Lower lobe of right lung (tissue), 2 donors: ENCODE measurements around the gene CLCF1. TPM values are rescaled to one million over a fixed set of nuclear protein-coding genes. Genes with fewer than 3 reads are reported as not detected.
A peak's percentile ranks its signal among the peaks of the same experiment; 100 is the strongest.

Experiments
- ATAC-seq, 2 donors: fragments of 200-7000 bp; cut with Tn5 transposase; one replicate each; pipeline ENCODE4 v1.9.1; 2020 to 2022; ENCODE audit warnings: mild to moderate bottlenecking in 2 of 2, moderate library complexity in 2 of 2
- DNase-seq: peaks from one replicate; pipeline ENCODE4 v3.0.0-alpha.2; 2020
- H3K27ac ChIP-seq: fragments of 200-600 bp; one replicate; pipeline ENCODE4 v1.8.0; 2022
- H3K27me3 ChIP-seq: fragments of 200-600 bp; one replicate; pipeline ENCODE4 v1.8.0; 2022; ENCODE audit warnings: low read depth
- H3K36me3 ChIP-seq: fragments of 200-600 bp; one replicate; pipeline ENCODE4 v1.8.0; 2022; ENCODE audit warnings: mild to moderate bottlenecking
- H3K4me1 ChIP-seq: fragments of 200-600 bp; one replicate; pipeline ENCODE4 v1.8.0; 2022
- H3K4me3 ChIP-seq: fragments of 200-600 bp; one replicate; pipeline ENCODE4 v1.8.0; 2022; ENCODE audit warnings: mild to moderate bottlenecking
- H3K9me3 ChIP-seq: fragments of 200-600 bp; one replicate; pipeline ENCODE4 v1.8.0; 2022
- CTCF ChIP-seq: fragments of 200-600 bp; IDR thresholded peaks from one replicate; pipeline ENCODE4 v1.8.0; 2022; ENCODE audit warnings: antibody characterized with exemption, mild to moderate bottlenecking
- intact Hi-C: fragments of 100-400 bp; cut with DNase I; formaldehyde crosslinking; loops from one replicate; pipeline ENCODE4 v1.11.0; 2022
- total RNA-seq: library from RNA; stranded (reverse); fragmentation: NEBNext Ultra II Directional; extraction: Animal tissue kit (Norgen Biotek cat#: 25700); gene quantifications from one replicate; pipeline ENCODE4 v1.2.1, GENCODE V29; 2021
- donor health status: DM: no; HTN: yes; CAD: no; lungs with severe emphysema.

Gene CLCF1
- total RNA-seq, 1 donor from 2014 or later = 3.7 TPM

GRCh38 chr11:67365736-67366444, 7.5 kb downstream of the CLCF1 start:
- H3K27me3 ChIP-seq = no peaks in the 10 kb centered on the region
- DNase-seq (no peak), ATAC-seq (no peak)
- peak overlapping the region; percentile 8 for H3K4me3 ChIP-seq
- no peak for TF ChIP-seq CTCF
- peaks cover 56% of the 10 kb centered on the region for H3K4me1 ChIP-seq
- intact Hi-C loops = no loop called here
- peak overlapping the region; percentile 38 for H3K27ac ChIP-seq
- no peaks in the 10 kb centered on the region for H3K9me3 ChIP-seq
- peaks cover 12% of the 10 kb centered on the region for H3K36me3 ChIP-seq

- DNase-seq = no peak
- H3K4me3 ChIP-seq = no peak overlapping the region
- no peak overlapping the region for H3K27ac ChIP-seq
- no peaks in the 10 kb centered on the region for H3K27me3 ChIP-seq
- TF ChIP-seq CTCF = no peak
- H3K9me3 ChIP-seq = no peaks in the 10 kb centered on the region
- peaks cover 47% of the 10 kb centered on the region for H3K4me1 ChIP-seq
- H3K36me3 ChIP-seq = peaks cover 12% of the 10 kb centered on the region
- intact Hi-C loops = no loop called here
- no peak for ATAC-seq
Measured at GRCh38 chr11:67364783-67365722, 8.3 kb downstream of the CLCF1 start.

GRCh38 chr11:67364169-67364568, 9.2 kb downstream of the CLCF1 start:
- H3K9me3 ChIP-seq = no peaks in the 10 kb centered on the region
- H3K4me1 ChIP-seq = peaks cover 39% of the 10 kb centered on the region
- intact Hi-C loops = no loop called here

GRCh38 chr11:67357831-67358670, 15.3 kb downstream of the CLCF1 start:
- DNase-seq = no peak
- Histone ChIP-seq H3K4me3 (no peak overlapping the region), H3K4me1 (peaks cover 46% of the 10 kb centered on the region), H3K27ac (peak overlapping the region; percentile 94), H3K9me3 (no peaks in the 10 kb centered on the region), H3K36me3 (no peaks in the 10 kb centered on the region), H3K27me3 (no peaks in the 10 kb centered on the region)
- no peak for ATAC-seq
- TF ChIP-seq CTCF = no peak
- intact Hi-C loops = no loop called here

More at GRCh38 chr11:67364169-67364568, 9.2 kb downstream of the CLCF1 start:
- Histone ChIP-seq H3K36me3 (peaks cover 12% of the 10 kb centered on the region), H3K27me3 (no peaks in the 10 kb centered on the region), H3K4me3 (no peak overlapping the region), H3K27ac (no peak overlapping the region)
- no peak for TF ChIP-seq CTCF
- ATAC-seq (no peak), DNase-seq (no peak)
